HepG2 (cell line): ENCODE data around the gene ESRP2. TPM values are rescaled to one million over a fixed set of nuclear protein-coding genes. Genes with fewer than 3 reads are reported as not detected.
A peak's percentile ranks its signal among the peaks of the same experiment; 100 is the strongest.

Experiments
- GABPB1 ChIP-seq: IDR thresholded peaks from 2 replicates; pipeline ENCODE4 v1.6.1; 2016; ENCODE audit warnings: mild to moderate bottlenecking, missing genetic modification reagents, moderate library complexity, missing compliant biosample characterization
- HNF1B ChIP-seq: sonication (generic); formaldehyde crosslinking; IDR thresholded peaks from 2 replicates; pipeline ENCODE4 v1.5.1; 2020; ENCODE audit warnings: mild to moderate bottlenecking, moderate library complexity, missing genetic modification reagents
- MLX ChIP-seq: IDR thresholded peaks from 2 replicates; pipeline ENCODE4 v1.6.1; 2016
- PLSCR1 ChIP-seq: sonication (generic); formaldehyde crosslinking; IDR thresholded peaks from 2 replicates; pipeline ENCODE4 v1.5.0; 2020; ENCODE audit warnings: missing genetic modification reagents, mild to moderate bottlenecking, borderline replicate concordance
- THRA ChIP-seq: sonication (generic); formaldehyde crosslinking; IDR thresholded peaks from 2 replicates; pipeline ENCODE4 v1.4.0; 2020; ENCODE audit warnings: missing genetic modification reagents, borderline replicate concordance
- YEATS4 ChIP-seq: sonication (generic); formaldehyde crosslinking; IDR thresholded peaks from 2 replicates; pipeline ENCODE4 v1.4.0; 2020; ENCODE audit warnings: missing genetic modification reagents, borderline replicate concordance
- ZHX2 ChIP-seq, 2 experiments: sonication (generic) in 1 of 2; formaldehyde crosslinking in 1 of 2; IDR thresholded peaks; 2 replicates each; pipeline versions ENCODE4 v1.6.1 to v1.9.0; 2014 to 2022; ENCODE audit warnings: antibody characterized with exemption in 1 of 2, borderline replicate concordance in 1 of 2, inconsistent platforms in 1 of 2, low read depth in 1 of 2, missing genetic modification reagents in 1 of 2
- ZMAT3 ChIP-seq: sonication (generic); formaldehyde crosslinking; conservative IDR thresholded peaks from 2 replicates; pipeline ENCODE4 v1.7.0; 2021; ENCODE audit warnings: missing genetic modification reagents
- ZNF10 ChIP-seq: sonication (generic); formaldehyde crosslinking; IDR thresholded peaks from 2 replicates; pipeline ENCODE4 v1.4.0; 2020; ENCODE audit warnings: mild to moderate bottlenecking, low read depth, missing genetic modification reagents, borderline replicate concordance
- polyA plus RNA-seq, 8 experiments: library from polyadenylated mRNA; depleted of rRNA in 3 of 8; stranded (reverse) in 7 of 8; unstranded in 1 of 8; fragments of >200 nt; fragmentation: Illumina TruSeq in 4 of 8; extraction: Trizol in 4 of 8; gene quantifications; 2 replicates each; pipeline versions ENCODE4 v1.2.1 to v1.2.3, GENCODE V29; 2011 to 2016; ENCODE audit warnings: low read depth in 4 of 8, missing spikeins in 1 of 8, mixed read lengths in 1 of 8; ENCODE audit not compliant: insufficient read depth in 1 of 8
- total RNA-seq, 5 experiments: library from RNA; depleted of rRNA; stranded (reverse); fragments of >200 nt; fragmentation: Illumina TruSeq; extraction: Trizol; gene quantifications; 2 replicates each; pipeline ENCODE4 v1.2.3, GENCODE V29; 2016; ENCODE audit warnings: low read depth in 1 of 5
- TF ChIP-seq, protein P1 (sequence below): sonication (generic); formaldehyde crosslinking; IDR thresholded peaks from 2 replicates; pipeline ENCODE4 v1.4.0; 2020; ENCODE audit warnings: missing genetic modification reagents

The ESRP2 gene
- total and polyA plus RNA-seq, 2 of the 13 experiments (the other 11 are each of a cell fraction or from before 2014, with no cell fraction given), result 21.1 to 32.4 TPM

DNA sequence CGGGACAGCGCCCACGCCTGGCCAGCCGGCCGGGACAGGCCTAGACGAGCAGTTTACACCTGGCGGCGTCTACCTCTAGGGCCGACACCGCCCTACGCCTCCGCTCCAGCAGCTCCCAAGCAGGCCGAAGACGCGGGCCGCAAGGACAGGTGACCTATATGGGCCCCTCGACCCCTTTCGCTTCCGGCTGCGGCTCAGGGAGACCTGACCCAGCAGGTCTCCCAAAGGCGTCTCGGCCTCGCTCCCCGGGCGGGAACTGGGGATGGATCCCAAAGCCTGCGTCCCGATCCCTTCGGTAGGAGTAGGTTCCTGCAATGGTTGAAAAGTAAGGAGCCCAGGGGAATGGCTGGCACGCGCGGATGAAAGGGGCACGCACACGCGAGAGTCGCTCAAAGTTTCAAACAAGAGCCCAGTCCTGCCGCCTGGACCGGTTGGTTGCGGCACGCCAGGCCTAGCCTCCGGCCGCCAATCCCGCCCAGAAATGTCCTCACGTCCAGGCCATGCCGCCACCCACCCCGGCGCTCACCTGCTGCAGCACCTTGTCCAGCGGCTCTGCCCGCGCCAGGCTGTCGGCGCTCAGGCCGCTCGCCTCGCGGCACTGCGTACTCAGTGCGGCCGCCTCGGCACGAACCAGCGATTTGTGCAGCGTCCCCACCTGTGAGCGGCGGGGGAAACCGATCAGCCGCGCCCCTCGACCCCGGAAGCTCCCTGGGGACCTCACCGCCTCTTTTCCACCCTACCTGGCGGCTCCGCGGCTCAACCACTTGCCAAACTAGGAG lies 630 bp downstream of the ESRP2 start (continued):
- no peak for TF ChIP-seq ZHX2 (IDR thresholded peaks at IDR 0.05; ENCODE audit: low read depth)
- no peak for TF ChIP-seq ZHX2 (CRISPR knock-in tag; IDR thresholded peaks at IDR 0.05; ENCODE audit: borderline replicate concordance)
- no peak for TF ChIP-seq THRA (CRISPR knock-in tag)
- no peak for TF ChIP-seq ZNF10 (CRISPR knock-in tag)
- TF ChIP-seq ZMAT3 (CRISPR knock-in tag), result peak; percentile 56; the same call in 1 of the 2 replicates
- TF ChIP-seq, protein P1, sequence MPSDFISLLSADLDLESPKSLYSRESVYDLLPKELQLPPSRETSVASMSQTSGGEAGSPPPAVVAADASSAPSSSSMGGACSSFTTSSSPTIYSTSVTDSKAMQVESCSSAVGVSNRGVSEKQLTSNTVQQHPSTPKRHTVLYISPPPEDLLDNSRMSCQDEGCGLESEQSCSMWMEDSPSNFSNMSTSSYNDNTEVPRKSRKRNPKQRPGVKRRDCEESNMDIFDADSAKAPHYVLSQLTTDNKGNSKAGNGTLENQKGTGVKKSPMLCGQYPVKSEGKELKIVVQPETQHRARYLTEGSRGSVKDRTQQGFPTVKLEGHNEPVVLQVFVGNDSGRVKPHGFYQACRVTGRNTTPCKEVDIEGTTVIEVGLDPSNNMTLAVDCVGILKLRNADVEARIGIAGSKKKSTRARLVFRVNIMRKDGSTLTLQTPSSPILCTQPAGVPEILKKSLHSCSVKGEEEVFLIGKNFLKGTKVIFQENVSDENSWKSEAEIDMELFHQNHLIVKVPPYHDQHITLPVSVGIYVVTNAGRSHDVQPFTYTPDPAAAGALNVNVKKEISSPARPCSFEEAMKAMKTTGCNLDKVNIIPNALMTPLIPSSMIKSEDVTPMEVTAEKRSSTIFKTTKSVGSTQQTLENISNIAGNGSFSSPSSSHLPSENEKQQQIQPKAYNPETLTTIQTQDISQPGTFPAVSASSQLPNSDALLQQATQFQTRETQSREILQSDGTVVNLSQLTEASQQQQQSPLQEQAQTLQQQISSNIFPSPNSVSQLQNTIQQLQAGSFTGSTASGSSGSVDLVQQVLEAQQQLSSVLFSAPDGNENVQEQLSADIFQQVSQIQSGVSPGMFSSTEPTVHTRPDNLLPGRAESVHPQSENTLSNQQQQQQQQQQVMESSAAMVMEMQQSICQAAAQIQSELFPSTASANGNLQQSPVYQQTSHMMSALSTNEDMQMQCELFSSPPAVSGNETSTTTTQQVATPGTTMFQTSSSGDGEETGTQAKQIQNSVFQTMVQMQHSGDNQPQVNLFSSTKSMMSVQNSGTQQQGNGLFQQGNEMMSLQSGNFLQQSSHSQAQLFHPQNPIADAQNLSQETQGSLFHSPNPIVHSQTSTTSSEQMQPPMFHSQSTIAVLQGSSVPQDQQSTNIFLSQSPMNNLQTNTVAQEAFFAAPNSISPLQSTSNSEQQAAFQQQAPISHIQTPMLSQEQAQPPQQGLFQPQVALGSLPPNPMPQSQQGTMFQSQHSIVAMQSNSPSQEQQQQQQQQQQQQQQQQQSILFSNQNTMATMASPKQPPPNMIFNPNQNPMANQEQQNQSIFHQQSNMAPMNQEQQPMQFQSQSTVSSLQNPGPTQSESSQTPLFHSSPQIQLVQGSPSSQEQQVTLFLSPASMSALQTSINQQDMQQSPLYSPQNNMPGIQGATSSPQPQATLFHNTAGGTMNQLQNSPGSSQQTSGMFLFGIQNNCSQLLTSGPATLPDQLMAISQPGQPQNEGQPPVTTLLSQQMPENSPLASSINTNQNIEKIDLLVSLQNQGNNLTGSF (CRISPR knock-in tag), result peak; percentile 29; the same call in 1 of the 2 replicates
- TF ChIP-seq HNF1B (CRISPR knock-in tag), result no peak
- no peak for TF ChIP-seq PLSCR1 (CRISPR knock-in tag)
- TF ChIP-seq MLX, result no peak
- peak; percentile 69 for TF ChIP-seq GABPB1 (CRISPR knock-in tag)
- no peak for TF ChIP-seq YEATS4
